Breast epithelium (tissue), 3 donors: ENCODE measurements around the gene ZNF574.

Experiments used
- POLR2A ChIP-seq: fragments of 450-650 bp; IDR thresholded peaks from one replicate; pipeline ENCODE4 v1.6.1; 2016; ENCODE audit warnings: antibody characterized with exemption, mild to moderate bottlenecking, moderate library complexity
- POLR2AphosphoS5 ChIP-seq, 3 donors: sonication (generic); formaldehyde crosslinking; IDR thresholded peaks; one replicate each; pipeline ENCODE4 v1.6.1; 2017; ENCODE audit warnings: antibody characterized with exemption in 3 of 3

DNA sequence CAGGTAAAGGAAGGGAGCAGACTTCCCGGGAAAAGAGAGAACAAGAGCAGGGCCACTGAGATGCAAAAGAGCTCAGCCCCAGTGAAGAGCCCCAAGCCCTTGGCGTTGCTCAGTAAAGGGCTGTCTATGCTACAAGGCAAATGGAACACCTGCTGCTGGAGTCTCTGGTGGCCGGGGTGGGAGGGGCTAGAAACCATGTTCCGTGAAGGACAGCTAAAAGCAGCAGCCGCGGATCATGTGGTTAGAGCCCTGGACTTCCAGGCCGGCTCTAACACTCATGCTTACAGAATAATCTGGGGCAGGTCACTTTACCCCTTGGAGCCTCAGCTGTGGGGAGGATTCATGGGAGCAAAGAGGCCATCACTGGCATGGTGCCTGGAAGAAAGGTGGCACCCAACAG lies 38.4 kb downstream of the ZNF574 start:
- TF ChIP-seq POLR2AphosphoS5 (IDR thresholded peaks at IDR 0.05) (no peak), POLR2A (no peak)
